Neural cell (in vitro differentiated cells): ENCODE results near the gene TMEM135. TPM values are rescaled to one million over a fixed set of nuclear protein-coding genes. Genes with fewer than 3 reads are reported as not detected.

Experiments
- H2AFZ ChIP-seq: fragments of 200-600, 300-800 bp; sonication (generic), shearing (Covaris generic); 2 replicates; pipeline ENCODE4 v1.6.0; 2014; ENCODE audit warnings: low read depth, mild to moderate bottlenecking, antibody characterized with exemption, low read length, moderate library complexity
- H3F3A ChIP-seq: fragments of 200-600 bp; shearing (Covaris generic); 2 replicates; pipeline ENCODE4 v1.6.1; 2016; ENCODE audit warnings: mild to moderate bottlenecking, moderate library complexity, mixed read lengths, antibody characterized with exemption, low read length; ENCODE audit not compliant: insufficient read depth, poor library complexity, severe bottlenecking
- H3K27ac ChIP-seq: fragments of 200-600, 300-800 bp; sonication (generic), shearing (Covaris generic); 2 replicates; pipeline ENCODE4 v1.5.1; 2014; ENCODE audit warnings: mild to moderate bottlenecking, low read length, moderate library complexity
- H3K27me3 ChIP-seq: fragments of 300-800, 200-600 bp; sonication (generic), shearing (Covaris generic); 2 replicates; pipeline ENCODE4 v1.6.0; 2014; ENCODE audit warnings: mild to moderate bottlenecking, low read depth, low read length, moderate library complexity; ENCODE audit not compliant: insufficient read depth
- H3K36me3 ChIP-seq: fragments of 300-800, 200-600 bp; sonication (generic), shearing (Covaris generic); 2 replicates; pipeline ENCODE4 v1.5.1; 2014; ENCODE audit warnings: mild to moderate bottlenecking, antibody characterized with exemption, low read length, moderate library complexity; ENCODE audit not compliant: insufficient read depth
- H3K4me2 ChIP-seq: fragments of 300-800, 200-600 bp; sonication (generic), shearing (Covaris generic); 2 replicates; pipeline ENCODE4 v1.6.0; 2014; ENCODE audit warnings: mild to moderate bottlenecking, low read length
- H3K4me3 ChIP-seq: fragments of 300-800, 200-600 bp; sonication (generic), shearing (Covaris generic); 2 replicates; pipeline ENCODE4 v1.5.1; 2014; ENCODE audit warnings: mild to moderate bottlenecking, low read length, moderate library complexity
- H3K79me2 ChIP-seq: fragments of 200-600 bp; shearing (Covaris generic); replicated peaks from 2 replicates; pipeline ENCODE4 v1.6.0; 2014; ENCODE audit warnings: mild to moderate bottlenecking, low read length, moderate library complexity; ENCODE audit not compliant: insufficient read depth
- H3K9ac ChIP-seq: fragments of 300-800, 200-600 bp; sonication (generic), shearing (Covaris generic); 2 replicates; pipeline ENCODE4 v1.6.1; 2016; ENCODE audit warnings: mild to moderate bottlenecking, low read length, mixed read lengths
- H3K9me2 ChIP-seq: fragments of 200-600 bp; shearing (Covaris generic); 2 replicates; pipeline ENCODE4 v1.6.1; 2016; ENCODE audit warnings: mild to moderate bottlenecking, low read length, mixed read lengths; ENCODE audit not compliant: insufficient read depth
- H3K9me3 ChIP-seq: fragments of 200-600, 300-800 bp; sonication (generic), shearing (Covaris generic); 2 replicates; pipeline ENCODE4 v1.6.1; 2016; ENCODE audit warnings: mild to moderate bottlenecking, mixed run types, low read length, moderate library complexity, mixed read lengths
- H4K20me1 ChIP-seq: fragments of 200-600 bp; shearing (Covaris generic); 2 replicates; pipeline ENCODE4 v1.6.1; 2016; ENCODE audit warnings: mild to moderate bottlenecking, mixed run types; ENCODE audit not compliant: insufficient read depth
- EP300 ChIP-seq: fragments of 450-650 bp; conservative IDR thresholded peaks from 2 replicates; pipeline ENCODE4 v1.6.1; 2014; ENCODE audit warnings: antibody characterized with exemption, mild to moderate bottlenecking, moderate library complexity; ENCODE audit not compliant: poor library complexity, severe bottlenecking
- EZH2 ChIP-seq: fragments of 200-600, 300-800 bp; shearing (Covaris generic), sonication (generic); IDR thresholded peaks from 2 replicates; pipeline ENCODE4 v1.6.1; 2014; ENCODE audit warnings: antibody characterized with exemption, low read length, borderline replicate concordance, mild to moderate bottlenecking; ENCODE audit not compliant: insufficient read depth, poor library complexity, severe bottlenecking
- MXI1 ChIP-seq: fragments of 450-650 bp; conservative IDR thresholded peaks from 2 replicates; pipeline ENCODE4 v1.6.1; 2014; ENCODE audit warnings: antibody characterized with exemption, mild to moderate bottlenecking; ENCODE audit not compliant: poor library complexity, severe bottlenecking
- POLR2AphosphoS5 ChIP-seq: IDR thresholded peaks from 2 replicates; pipeline ENCODE4 v1.6.1; 2012
- RAD21 ChIP-seq: fragments of 450-650 bp; conservative IDR thresholded peaks from 2 replicates; pipeline ENCODE4 v1.6.1; 2014; ENCODE audit warnings: antibody characterized with exemption, mild to moderate bottlenecking, moderate library complexity
- REST ChIP-seq: IDR thresholded peaks from 2 replicates; pipeline ENCODE4 v1.6.1; 2012; ENCODE audit warnings: borderline replicate concordance
- SMC3 ChIP-seq: fragments of 450-650 bp; conservative IDR thresholded peaks from 2 replicates; pipeline ENCODE4 v1.6.1; 2014; ENCODE audit warnings: antibody characterized with exemption, mild to moderate bottlenecking, moderate library complexity; ENCODE audit not compliant: poor library complexity
- TAF1 ChIP-seq: IDR thresholded peaks from 2 replicates; pipeline ENCODE4 v1.6.1; 2012; ENCODE audit warnings: low read depth
- polyA plus RNA-seq: library from polyadenylated mRNA; depleted of rRNA; stranded (reverse); fragments of >200 nt; gene quantifications from 2 replicates; pipeline ENCODE4 v1.2.3, GENCODE V29; 2014
- TF ChIP-seq, protein P1 (sequence below): fragments of 450-650 bp; IDR thresholded peaks from 2 replicates; pipeline ENCODE4 v1.5.1; 2014; ENCODE audit warnings: antibody characterized with exemption, mild to moderate bottlenecking, moderate library complexity; ENCODE audit not compliant: poor library complexity, severe bottlenecking

Gene TMEM135
- polyA plus RNA-seq, 1 donor from 2014 or later = 15.6 TPM

- H3K27me3 ChIP-seq = no peaks in the 10 kb centered on the region
- H3F3A ChIP-seq = no peaks in the 10 kb centered on the region
- no peaks in the 10 kb centered on the region for H3K36me3 ChIP-seq
- no peak for TF ChIP-seq REST
- no peak for TF ChIP-seq RAD21
- no peak for TF ChIP-seq EZH2
- TF ChIP-seq MXI1 = no peak
- TF ChIP-seq, protein P1, sequence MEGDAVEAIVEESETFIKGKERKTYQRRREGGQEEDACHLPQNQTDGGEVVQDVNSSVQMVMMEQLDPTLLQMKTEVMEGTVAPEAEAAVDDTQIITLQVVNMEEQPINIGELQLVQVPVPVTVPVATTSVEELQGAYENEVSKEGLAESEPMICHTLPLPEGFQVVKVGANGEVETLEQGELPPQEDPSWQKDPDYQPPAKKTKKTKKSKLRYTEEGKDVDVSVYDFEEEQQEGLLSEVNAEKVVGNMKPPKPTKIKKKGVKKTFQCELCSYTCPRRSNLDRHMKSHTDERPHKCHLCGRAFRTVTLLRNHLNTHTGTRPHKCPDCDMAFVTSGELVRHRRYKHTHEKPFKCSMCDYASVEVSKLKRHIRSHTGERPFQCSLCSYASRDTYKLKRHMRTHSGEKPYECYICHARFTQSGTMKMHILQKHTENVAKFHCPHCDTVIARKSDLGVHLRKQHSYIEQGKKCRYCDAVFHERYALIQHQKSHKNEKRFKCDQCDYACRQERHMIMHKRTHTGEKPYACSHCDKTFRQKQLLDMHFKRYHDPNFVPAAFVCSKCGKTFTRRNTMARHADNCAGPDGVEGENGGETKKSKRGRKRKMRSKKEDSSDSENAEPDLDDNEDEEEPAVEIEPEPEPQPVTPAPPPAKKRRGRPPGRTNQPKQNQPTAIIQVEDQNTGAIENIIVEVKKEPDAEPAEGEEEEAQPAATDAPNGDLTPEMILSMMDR = no peak
- no peak for TF ChIP-seq POLR2AphosphoS5
- no peak for TF ChIP-seq SMC3
- no peak for TF ChIP-seq EP300
- no peak for TF ChIP-seq TAF1
- H4K20me1 ChIP-seq = no peaks in the 10 kb centered on the region
- H3K4me2 ChIP-seq = no peak overlapping the region
- H3K79me2 ChIP-seq = peaks cover 16% of the 10 kb centered on the region
- H2AFZ ChIP-seq = no peak overlapping the region
- H3K9me3 ChIP-seq = no peaks in the 10 kb centered on the region
- no peak overlapping the region for H3K4me3 ChIP-seq
- no peaks in the 10 kb centered on the region for H3K9me2 ChIP-seq
- no peak overlapping the region for H3K27ac ChIP-seq
- H3K9ac ChIP-seq = no peak overlapping the region
Measured at GRCh38 chr11:87063982-87064381, 26.2 kb downstream of the TMEM135 start.

GRCh38 chr11:87072787-87073186 lies 35.1 kb downstream of the TMEM135 start:
- no peak overlapping the region for H3K4me2 ChIP-seq
- H3K27ac ChIP-seq = no peak overlapping the region
- no peak overlapping the region for H3K9ac ChIP-seq
- no peaks in the 10 kb centered on the region for H4K20me1 ChIP-seq
- H3K27me3 ChIP-seq = no peaks in the 10 kb centered on the region
- H3F3A ChIP-seq = no peaks in the 10 kb centered on the region
- no peaks in the 10 kb centered on the region for H3K9me2 ChIP-seq
- no peak overlapping the region for H2AFZ ChIP-seq
- no peaks in the 10 kb centered on the region for H3K9me3 ChIP-seq
- no peak overlapping the region for H3K4me3 ChIP-seq
- TF ChIP-seq POLR2AphosphoS5 = no peak
- TF ChIP-seq EZH2 = no peak
- no peak for TF ChIP-seq REST
- TF ChIP-seq RAD21 = no peak
- no peak for TF ChIP-seq SMC3
- TF ChIP-seq, protein P1 = no peak
- no peak for TF ChIP-seq TAF1
- TF ChIP-seq EP300 = no peak
- no peak for TF ChIP-seq MXI1
- no peaks in the 10 kb centered on the region for H3K36me3 ChIP-seq
- peaks cover 3% of the 10 kb centered on the region for H3K79me2 ChIP-seq
